HepG2 (cell line): ENCODE data around the gene VARS2. TPM values are rescaled to one million over a fixed set of nuclear protein-coding genes. Genes with fewer than 3 reads are reported as not detected.

Experiments used
- AGO2 ChIP-seq: fragments of 200-400 bp; formaldehyde crosslinking; optimal IDR thresholded peaks from 2 replicates; pipeline ENCODE3; 2017; ENCODE audit warnings: mild to moderate bottlenecking, low read depth, low read length, moderate library complexity
- AKAP8 ChIP-seq: sonication (generic); formaldehyde crosslinking; IDR thresholded peaks from 2 replicates; pipeline ENCODE4 v1.5.1; 2020; ENCODE audit warnings: mild to moderate bottlenecking, missing genetic modification reagents
- ARNT2 ChIP-seq: sonication (generic); formaldehyde crosslinking; IDR thresholded peaks from 2 replicates; pipeline ENCODE4 v1.8.0; 2022; ENCODE audit warnings: mild to moderate bottlenecking, low read depth, missing genetic modification reagents, moderate library complexity
- DDIT3 ChIP-seq: sonication (generic); formaldehyde crosslinking; IDR thresholded peaks from 2 replicates; pipeline ENCODE4 v1.4.0; 2020; ENCODE audit warnings: mild to moderate bottlenecking, missing genetic modification reagents
- FIP1L1 ChIP-seq: fragments of 200-400 bp; formaldehyde crosslinking; IDR thresholded peaks from 2 replicates; pipeline ENCODE4 v1.6.1; 2018; ENCODE audit warnings: low read depth, mild to moderate bottlenecking, low read length, moderate library complexity, borderline replicate concordance; ENCODE audit not compliant: insufficient read depth
- KDM3A ChIP-seq: IDR thresholded peaks from 2 replicates; pipeline ENCODE4 v1.6.1; 2018; ENCODE audit warnings: low read depth, missing compliant biosample characterization
- PCBP2 ChIP-seq: fragments of 200-400 bp; formaldehyde crosslinking; optimal IDR thresholded peaks from 2 replicates; pipeline ENCODE3; 2018; ENCODE audit warnings: low read length, low read depth; ENCODE audit not compliant: poor library complexity, severe bottlenecking
- PHF8 ChIP-seq: sonication (generic); formaldehyde crosslinking; IDR thresholded peaks from 2 replicates; pipeline ENCODE4 v1.5.0; 2020; ENCODE audit warnings: missing genetic modification reagents
- RFX5 ChIP-seq: IDR thresholded peaks from 2 replicates; pipeline ENCODE4 v1.6.1; 2011; ENCODE audit warnings: low read depth, low read length, improper control_type of control experiment
- STAT5B ChIP-seq: sonication (generic); formaldehyde crosslinking; IDR thresholded peaks from 2 replicates; pipeline ENCODE4 v1.4.0; 2020; ENCODE audit warnings: missing genetic modification reagents
- TERF1 ChIP-seq: sonication (generic); formaldehyde crosslinking; IDR thresholded peaks from 2 replicates; pipeline ENCODE4 v1.8.0; 2022; ENCODE audit warnings: mild to moderate bottlenecking, missing genetic modification reagents, moderate library complexity
- TFDP2 ChIP-seq: sonication (generic); formaldehyde crosslinking; IDR thresholded peaks from 2 replicates; pipeline ENCODE4 v1.4.0; 2020; ENCODE audit warnings: missing genetic modification reagents
- ZKSCAN5 ChIP-seq: sonication (generic); formaldehyde crosslinking; IDR thresholded peaks from 2 replicates; pipeline ENCODE4 v1.5.1; 2020; ENCODE audit warnings: mild to moderate bottlenecking, missing genetic modification reagents
- ZNF225 ChIP-seq: sonication (generic); formaldehyde crosslinking; IDR thresholded peaks from 2 replicates; pipeline ENCODE4 v1.4.0; 2020; ENCODE audit warnings: mild to moderate bottlenecking, missing genetic modification reagents
- ZNF318 ChIP-seq: sonication (generic); formaldehyde crosslinking; IDR thresholded peaks from 2 replicates; pipeline ENCODE4 v1.4.0; 2020; ENCODE audit warnings: mild to moderate bottlenecking, missing genetic modification reagents
- ZNF572 ChIP-seq: sonication (generic); formaldehyde crosslinking; IDR thresholded peaks from 2 replicates; pipeline ENCODE4 v1.5.1; 2020; ENCODE audit warnings: mild to moderate bottlenecking, missing genetic modification reagents
- ZNF615 ChIP-seq: sonication (generic); formaldehyde crosslinking; IDR thresholded peaks from 2 replicates; pipeline ENCODE4 v1.5.0; 2020; ENCODE audit warnings: mild to moderate bottlenecking, missing genetic modification reagents, borderline replicate concordance
- polyA plus RNA-seq, 8 experiments: library from polyadenylated mRNA; depleted of rRNA in 3 of 8; stranded (reverse) in 7 of 8; unstranded in 1 of 8; fragments of >200 nt; fragmentation: Illumina TruSeq in 4 of 8; extraction: Trizol in 4 of 8; gene quantifications; 2 replicates each; pipeline versions ENCODE4 v1.2.1 to v1.2.3, GENCODE V29; 2011 to 2016; ENCODE audit warnings: low read depth in 4 of 8, missing spikeins in 1 of 8, mixed read lengths in 1 of 8; ENCODE audit not compliant: insufficient read depth in 1 of 8
- total RNA-seq, 5 experiments: library from RNA; depleted of rRNA; stranded (reverse); fragments of >200 nt; fragmentation: Illumina TruSeq; extraction: Trizol; gene quantifications; 2 replicates each; pipeline ENCODE4 v1.2.3, GENCODE V29; 2016; ENCODE audit warnings: low read depth in 1 of 5

The VARS2 gene
- total and polyA plus RNA-seq, 2 of the 13 experiments (the other 11 are each of a cell fraction or from before 2014, with no cell fraction given), result 61.8 to 71.8 TPM

- TF ChIP-seq TFDP2 (CRISPR knock-in tag) (0 out of 2 replicates have a peak, but pooled peaks have one; percentile 30), ZNF318 (CRISPR knock-in tag) (no peak), DDIT3 (no peak), PHF8 (CRISPR knock-in tag) (peak; percentile 36), ZNF572 (no peak), ZNF225 (CRISPR knock-in tag) (no peak), AGO2 (no peak), ARNT2 (CRISPR knock-in tag) (no peak), STAT5B (CRISPR knock-in tag) (no peak), ZKSCAN5 (CRISPR knock-in tag) (no peak), ZNF615 (CRISPR knock-in tag) (no peak), TERF1 (no peak), FIP1L1 (no peak), PCBP2 (no peak), RFX5 (0 out of 2 replicates have a peak, but pooled peaks have one; percentile 29), AKAP8 (no peak), KDM3A (peak; percentile 88; the same call in 1 of the 2 replicates)
Measured at GRCh38 chr6:30877419-30878262, 36.4 kb upstream of the VARS2 start (continued).
